PC-9 (cell line): ENCODE results near the gene NINL. TPM values are rescaled to one million over a fixed set of nuclear protein-coding genes. Genes with fewer than 3 reads are reported as not detected.
"Not testable (repeated sequence)": the region's sequence is repeated elsewhere in the genome, so short reads cannot be mapped to it uniquely, and the experiment has no call there.

Experiments used
- BruUV-seq: library from RNA; stranded (reverse); fragments of 400-500 nt; replicated peaks from 2 replicates; lab custom pipeline; 2021; lab: Mats Ljungman, UMichigan
- CTCF ChIA-PET: fragments of 300-600 bp; sonication (Branson Sonifier 250); formaldehyde crosslinking; loops from one replicate; lab custom pipeline; 2022; ENCODE audit warnings: antibody characterized with exemption; lab: Charles Lee
- POLR2A ChIA-PET: fragments of 300-600 bp; sonication (Branson Sonifier 250); formaldehyde crosslinking; loops from one replicate; lab custom pipeline; 2022; ENCODE audit warnings: antibody characterized with exemption; ENCODE audit not compliant: unreplicated experiment; lab: Charles Lee
- DNase-seq, 2 experiments: peaks; one replicate each; pipeline versions ENCODE4 v3.0.0 to v3.0.0-alpha.2; 2015 to 2022; ENCODE audit warnings: mixed read lengths in 1 of 2
- H2AFZ ChIP-seq: fragments of 200-600 bp; sonication (generic); 2 replicates; pipeline ENCODE4 v1.8.1; 2017; ENCODE audit warnings: antibody characterized with exemption
- H3F3A ChIP-seq: fragments of 200-600 bp; sonication (generic); 2 replicates; pipeline ENCODE4 v1.8.1; 2017; ENCODE audit warnings: antibody characterized with exemption, mild to moderate bottlenecking, low read depth; ENCODE audit not compliant: insufficient read depth
- H3K27ac ChIP-seq: fragments of 200-600 bp; sonication (generic); 2 replicates; pipeline ENCODE4 v1.6.1; 2016; ENCODE audit warnings: mixed run types
- H3K27me3 ChIP-seq: fragments of 200-600 bp; sonication (generic); 2 replicates; pipeline ENCODE4 v1.6.1; 2016; ENCODE audit warnings: low read depth, mixed run types; ENCODE audit not compliant: insufficient read depth
- H3K36me3 ChIP-seq: fragments of 200-600 bp; sonication (generic); 2 replicates; pipeline ENCODE4 v1.6.1; 2016; ENCODE audit warnings: low read depth, mixed run types
- H3K4me1 ChIP-seq: fragments of 200-600 bp; sonication (generic); replicated peaks from 2 replicates; pipeline ENCODE4 v1.6.1; 2016; ENCODE audit warnings: mixed run types; ENCODE audit not compliant: insufficient read depth
- H3K4me2 ChIP-seq: fragments of 200-600 bp; sonication (generic); 2 replicates; pipeline ENCODE4 v1.6.1; 2017; ENCODE audit warnings: mixed run types
- H3K4me3 ChIP-seq: fragments of 200-600 bp; sonication (generic); 2 replicates; pipeline ENCODE4 v1.6.1; 2016; ENCODE audit warnings: mixed run types
- H3K79me2 ChIP-seq: fragments of 200-600 bp; sonication (generic); 2 replicates; pipeline ENCODE4 v1.6.1; 2017; ENCODE audit warnings: low read depth, mixed run types
- H3K9me2 ChIP-seq: fragments of 200-600 bp; sonication (generic); 2 replicates; pipeline ENCODE4 v1.8.1; 2017; ENCODE audit warnings: mild to moderate bottlenecking; ENCODE audit not compliant: insufficient read depth
- H3K9me3 ChIP-seq: fragments of 200-600 bp; sonication (generic); 2 replicates; pipeline ENCODE4 v1.8.1; 2016; ENCODE audit warnings: low read depth; ENCODE audit not compliant: insufficient read depth
- H4K20me1 ChIP-seq: fragments of 200-600 bp; sonication (generic); 2 replicates; pipeline ENCODE4 v1.8.1; 2017; ENCODE audit not compliant: insufficient read depth
- EZH2 ChIP-seq: fragments of 200-600 bp; sonication (generic); IDR thresholded peaks from 2 replicates; pipeline ENCODE4 v1.8.0; 2017; ENCODE audit warnings: antibody characterized with exemption, low read depth
- intact Hi-C: fragments of 100-400 bp; cut with micrococcal nuclease; formaldehyde crosslinking; loops from one replicate; pipeline ENCODE4 v1.10.0; 2022; ENCODE audit not compliant: unreplicated experiment
- total RNA-seq: library from RNA; stranded (reverse); gene quantifications from 2 replicates; pipeline ENCODE4 v1.2.3, GENCODE V29; 2021
- TF ChIP-seq, protein P1 (sequence below): fragments of 200-600 bp; sonication (generic); conservative IDR thresholded peaks from 2 replicates; pipeline ENCODE4 v1.6.1; 2017; ENCODE audit warnings: mixed run types, antibody characterized with exemption, mild to moderate bottlenecking, moderate library complexity

Gene NINL
- total RNA-seq, 1 experiment from 2014 or later = 19.6 TPM

DNA sequence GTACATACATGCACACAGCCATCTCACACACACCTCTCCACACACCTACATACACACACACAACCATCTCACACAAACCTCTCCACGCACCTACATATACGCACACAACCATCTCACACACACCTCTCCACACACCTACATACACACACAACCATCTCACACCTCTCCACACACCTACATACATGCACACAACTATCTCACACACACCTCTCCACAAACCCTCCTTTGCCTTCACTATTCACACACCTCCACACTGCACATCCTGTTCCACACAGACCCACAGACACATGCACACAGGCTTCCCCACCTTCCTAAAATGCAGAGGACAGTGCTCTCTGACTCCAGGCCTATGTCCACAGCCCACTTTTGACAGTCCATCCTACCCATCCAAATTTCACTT, 16.3 kb upstream of the NINL start:
- no peak overlapping the region for H3K27ac ChIP-seq
- H3K79me2 ChIP-seq = no peaks in the 10 kb centered on the region
- H3K9me3 ChIP-seq = no peaks in the 10 kb centered on the region
- CTCF ChIA-PET = interaction anchor here (0.6 kb wide), 1 partner anchor 47 kb away, joined by 5 read pairs; no protein-coding TSS in a partner anchor
- no peaks in the 10 kb centered on the region for H3K9me2 ChIP-seq
- no peaks in the 10 kb centered on the region for H4K20me1 ChIP-seq
- DNase-seq = no peak
- POLR2A ChIA-PET = no interaction called here
- H3K4me2 ChIP-seq = no peak overlapping the region
- intact Hi-C loops = no loop called here
- TF ChIP-seq EZH2 = no peak
- TF ChIP-seq, protein P1, sequence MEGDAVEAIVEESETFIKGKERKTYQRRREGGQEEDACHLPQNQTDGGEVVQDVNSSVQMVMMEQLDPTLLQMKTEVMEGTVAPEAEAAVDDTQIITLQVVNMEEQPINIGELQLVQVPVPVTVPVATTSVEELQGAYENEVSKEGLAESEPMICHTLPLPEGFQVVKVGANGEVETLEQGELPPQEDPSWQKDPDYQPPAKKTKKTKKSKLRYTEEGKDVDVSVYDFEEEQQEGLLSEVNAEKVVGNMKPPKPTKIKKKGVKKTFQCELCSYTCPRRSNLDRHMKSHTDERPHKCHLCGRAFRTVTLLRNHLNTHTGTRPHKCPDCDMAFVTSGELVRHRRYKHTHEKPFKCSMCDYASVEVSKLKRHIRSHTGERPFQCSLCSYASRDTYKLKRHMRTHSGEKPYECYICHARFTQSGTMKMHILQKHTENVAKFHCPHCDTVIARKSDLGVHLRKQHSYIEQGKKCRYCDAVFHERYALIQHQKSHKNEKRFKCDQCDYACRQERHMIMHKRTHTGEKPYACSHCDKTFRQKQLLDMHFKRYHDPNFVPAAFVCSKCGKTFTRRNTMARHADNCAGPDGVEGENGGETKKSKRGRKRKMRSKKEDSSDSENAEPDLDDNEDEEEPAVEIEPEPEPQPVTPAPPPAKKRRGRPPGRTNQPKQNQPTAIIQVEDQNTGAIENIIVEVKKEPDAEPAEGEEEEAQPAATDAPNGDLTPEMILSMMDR = no peak
- no peaks in the 10 kb centered on the region for H3K4me1 ChIP-seq
- H3K36me3 ChIP-seq = no peaks in the 10 kb centered on the region
- BruUV-seq = no TSS peak
- no peaks in the 10 kb centered on the region for H3F3A ChIP-seq
- no peaks in the 10 kb centered on the region for H3K27me3 ChIP-seq
- H3K4me3 ChIP-seq = no peak overlapping the region
- no peak overlapping the region for H2AFZ ChIP-seq

DNA sequence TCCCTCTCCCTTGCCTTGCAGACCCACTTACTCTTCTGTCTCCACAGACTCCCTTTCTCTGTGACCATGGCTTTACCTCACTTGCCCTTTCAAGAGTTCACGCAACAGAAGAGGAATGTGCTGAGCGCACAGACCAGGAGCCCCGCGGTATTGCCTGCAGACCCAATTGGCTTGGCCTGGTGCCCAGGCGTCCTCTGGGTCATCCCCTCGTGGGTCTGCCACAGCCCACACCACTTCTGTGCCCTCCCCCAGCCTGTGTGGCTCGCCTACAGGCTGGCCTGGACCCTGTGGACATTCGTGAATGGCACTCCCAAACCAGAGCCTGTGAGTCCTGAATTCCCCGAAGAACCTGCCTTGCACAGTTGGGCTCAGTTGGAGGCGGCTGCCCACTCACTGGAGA, 15.3 kb upstream of the NINL start:
- Histone ChIP-seq H3K27me3 (no peaks in the 10 kb centered on the region), H2AFZ (no peak overlapping the region), H3F3A (no peaks in the 10 kb centered on the region), H3K79me2 (no peaks in the 10 kb centered on the region), H3K27ac (no peak overlapping the region), H3K36me3 (no peaks in the 10 kb centered on the region), H3K4me2 (no peak overlapping the region), H3K9me2 (no peaks in the 10 kb centered on the region), H4K20me1 (no peaks in the 10 kb centered on the region), H3K9me3 (no peaks in the 10 kb centered on the region), H3K4me1 (no peaks in the 10 kb centered on the region), H3K4me3 (no peak overlapping the region)
- no peak for DNase-seq
- ChIA-PET CTCF (no interaction called here), POLR2A (no interaction called here)
- intact Hi-C loops = no loop called here
- BruUV-seq = no TSS peak
- no peak for TF ChIP-seq EZH2
- TF ChIP-seq, protein P1 = no peak

DNA sequence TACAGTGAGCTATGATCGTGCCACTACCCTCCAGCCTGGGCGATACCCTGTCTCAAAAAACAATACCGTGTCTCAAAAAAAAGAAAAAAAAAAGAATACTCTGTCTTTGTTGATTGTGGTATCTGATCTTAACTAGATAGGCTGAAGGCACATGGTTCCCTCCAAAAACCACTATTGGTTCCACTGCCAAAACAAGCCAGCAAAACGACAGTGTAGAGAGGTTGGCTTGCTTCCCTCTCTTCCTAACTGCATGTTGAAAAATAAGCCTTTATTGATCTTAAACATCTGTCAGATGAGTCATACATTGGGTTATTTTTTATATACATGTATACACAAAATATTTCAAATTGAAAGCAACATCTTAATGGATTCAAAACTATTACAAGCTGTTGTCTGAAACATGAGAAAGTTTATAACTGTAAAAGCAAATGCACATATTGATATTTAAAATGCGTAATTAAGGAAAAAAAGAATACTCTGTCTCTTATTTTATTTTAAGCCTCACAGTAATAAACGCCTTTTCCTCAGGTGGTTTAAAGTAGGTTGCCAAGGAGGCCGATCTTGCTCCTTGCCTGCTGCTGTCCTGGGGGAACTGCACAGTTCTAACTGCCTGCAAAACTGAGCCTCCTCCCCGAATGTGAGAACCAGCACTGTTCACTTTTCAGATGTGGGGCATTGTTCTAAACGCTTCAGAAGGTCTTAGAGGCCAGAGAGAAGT, 7.0 kb upstream of the NINL start:
- no peaks in the 10 kb centered on the region for H3K4me1 ChIP-seq
- TF ChIP-seq, protein P1 = no peak
- no peak for TF ChIP-seq EZH2
- BruUV-seq = no TSS peak
- no peaks in the 10 kb centered on the region for H3K36me3 ChIP-seq
- DNase-seq = no peak
- intact Hi-C loops = no loop called here
- CTCF ChIA-PET = no interaction called here
- no peaks in the 10 kb centered on the region for H3F3A ChIP-seq
- no peaks in the 10 kb centered on the region for H3K27me3 ChIP-seq
- POLR2A ChIA-PET = no interaction called here
- H4K20me1 ChIP-seq = no peaks in the 10 kb centered on the region
- no peak overlapping the region for H3K4me2 ChIP-seq
- no peak overlapping the region for H3K27ac ChIP-seq
- H3K79me2 ChIP-seq = no peaks in the 10 kb centered on the region
- H3K4me3 ChIP-seq = no peak overlapping the region
- H2AFZ ChIP-seq = no peak overlapping the region
- no peaks in the 10 kb centered on the region for H3K9me2 ChIP-seq
- H3K9me3 ChIP-seq = no peaks in the 10 kb centered on the region

DNA sequence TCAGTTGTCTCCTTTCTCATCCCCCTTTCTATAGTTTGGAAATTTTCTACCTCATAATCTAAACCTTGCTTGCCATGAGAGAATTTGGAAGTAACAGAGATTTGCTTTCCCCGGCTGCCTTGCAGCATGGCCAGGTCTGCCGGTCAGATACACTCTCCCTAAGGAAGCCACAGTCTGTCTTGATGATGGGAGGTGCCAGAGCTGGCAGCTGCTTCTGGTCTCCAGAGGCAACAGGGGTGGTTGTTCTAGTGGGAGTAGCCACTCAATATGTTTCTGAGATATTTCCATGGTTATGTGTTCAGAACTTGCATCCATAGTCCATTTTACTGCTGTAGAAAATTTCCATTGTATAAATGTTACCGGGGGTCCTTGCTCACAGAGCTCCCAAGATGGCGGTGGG, 5.4 kb upstream of the NINL start:
- H3K79me2 ChIP-seq, H3K9me2 ChIP-seq, BruUV-seq, H3F3A ChIP-seq, H3K27ac ChIP-seq, H3K4me3 ChIP-seq, H3K27me3 ChIP-seq, H2AFZ ChIP-seq, DNase-seq, POLR2A ChIA-PET, CTCF ChIA-PET, H3K9me3 ChIP-seq, H3K4me1 ChIP-seq, H4K20me1 ChIP-seq, intact Hi-C loops, H3K36me3 ChIP-seq, H3K4me2 ChIP-seq: not testable (repeated sequence)
